K562 (cell line): ENCODE results near the gene TMEM123. TPM values are rescaled to one million over a fixed set of nuclear protein-coding genes. Genes with fewer than 3 reads are reported as not detected.

Experiments
- ATAC-seq: fragments of 200-7000 bp; cut with Tn5 transposase; 3 replicates; pipeline ENCODE4 v1.9.1; 2020; ENCODE audit warnings: moderate library complexity
- BruUV-seq: library from RNA; stranded (reverse); fragments of 400-500 nt; replicated peaks from 2 replicates; lab custom pipeline; 2021; lab: Mats Ljungman, UMichigan
- CTCF ChIA-PET: fragments of 300-600 bp; formaldehyde crosslinking; extraction: SDS; loops from one replicate; lab custom pipeline; 2021; ENCODE audit warnings: low intra/inter-chr PET ratio; lab: Yijun Ruan, JAX
- POLR2A ChIA-PET: fragments of 300-600, 350-650 bp; sonication (Branson Sonifier 250); formaldehyde crosslinking; extraction: SDS; loops from one replicate; lab custom pipeline; 2021; ENCODE audit warnings: antibody characterized with exemption, inconsistent platforms; lab: Yijun Ruan, JAX
- DNase-seq, 4 experiments: peaks; one replicate each; pipeline versions ENCODE4 v3.0.0 to v3.0.0-alpha.2; 2011 to 2018; ENCODE audit warnings: low spot score in 3 of 4, mixed read lengths in 3 of 4; ENCODE audit errors: extremely low read depth in 1 of 4
- FAIRE-seq: peaks from 2 replicates; lab custom pipeline; 2011; peaks lifted over from hg19 to GRCh38; lab: Jason Lieb, UNC
- H2AFZ ChIP-seq: 2 replicates; pipeline ENCODE4 v1.6.0; 2011; ENCODE audit warnings: low read depth, low read length, control low read depth, inconsistent platforms
- H3K27ac ChIP-seq: fragments of 200-600 bp; 3 replicates; pipeline ENCODE4 v1.8.0; 2011; ENCODE audit warnings: low read depth, mild to moderate bottlenecking, control low read depth, inconsistent platforms, low read length, moderate library complexity, mixed read lengths; ENCODE audit errors: extremely low read depth
- H3K27me3 ChIP-seq, 2 experiments: fragments of 300-600 bp in 1 of 2; 2 replicates in 1 of 2; 3 replicates in 1 of 2; pipeline versions ENCODE4 v1.6.0 to v1.8.0; 2011; ENCODE audit warnings: inconsistent platforms in 2 of 2, low read length in 2 of 2, mild to moderate bottlenecking in 1 of 2, mixed read lengths in 1 of 2, moderate library complexity in 1 of 2; ENCODE audit not compliant: control insufficient read depth in 2 of 2, insufficient read depth in 2 of 2
- H3K36me3 ChIP-seq: fragments of 300-600 bp; 3 replicates; pipeline ENCODE4 v1.8.0; 2011; ENCODE audit warnings: mild to moderate bottlenecking, low read length, inconsistent platforms; ENCODE audit not compliant: control insufficient read depth, insufficient read depth
- H3K4me1 ChIP-seq, 2 experiments: fragments of 200-600 bp in 1 of 2; replicated peaks in 1 of 2; 2 replicates in 1 of 2; 3 replicates in 1 of 2; pipeline versions ENCODE4 v1.5.1 to v1.8.0; 2011; ENCODE audit warnings: inconsistent platforms in 2 of 2, low read length in 2 of 2, mild to moderate bottlenecking in 1 of 2, mixed read lengths in 1 of 2, moderate library complexity in 1 of 2; ENCODE audit not compliant: control insufficient read depth in 2 of 2, insufficient read depth in 2 of 2
- H3K4me2 ChIP-seq: 2 replicates; pipeline ENCODE4 v1.6.1; 2011; ENCODE audit warnings: low read length, control low read depth, inconsistent platforms, mixed read lengths; ENCODE audit not compliant: insufficient read depth
- H3K4me3 ChIP-seq: fragments of 200-600 bp; sonication (generic), shearing (Covaris generic); 2 replicates; pipeline ENCODE4 v1.5.1; 2016; ENCODE audit warnings: control low read depth, inconsistent platforms
- H3K79me2 ChIP-seq: fragments of 200-600 bp; 3 replicates; pipeline ENCODE4 v1.8.0; 2011; ENCODE audit warnings: low read length, inconsistent platforms; ENCODE audit not compliant: control insufficient read depth, insufficient read depth
- H3K9ac ChIP-seq, 2 experiments: 2 replicates each; pipeline versions ENCODE4 v1.6.0 to v1.6.1; 2011; ENCODE audit warnings: low read depth in 2 of 2, low read length in 2 of 2, control low read depth in 1 of 2, inconsistent platforms in 1 of 2, mild to moderate bottlenecking in 1 of 2, mixed read lengths in 1 of 2; ENCODE audit not compliant: insufficient read depth in 1 of 2
- H3K9me1 ChIP-seq: one replicate; pipeline ENCODE4 v1.6.0; 2011; ENCODE audit warnings: inconsistent platforms, mild to moderate bottlenecking, low read length, moderate library complexity; ENCODE audit not compliant: control insufficient read depth, insufficient read depth
- H3K9me3 ChIP-seq: replicated peaks from 2 replicates; pipeline ENCODE4 v1.5.1; 2011; ENCODE audit warnings: low read depth, low read length, inconsistent platforms; ENCODE audit not compliant: control insufficient read depth, insufficient read depth
- H4K20me1 ChIP-seq: replicated peaks from 2 replicates; pipeline ENCODE4 v1.6.1; 2011; ENCODE audit warnings: low read length, inconsistent platforms, mixed read lengths; ENCODE audit not compliant: control insufficient read depth, insufficient read depth
- MAFK ChIP-seq: IDR thresholded peaks from 2 replicates; pipeline ENCODE4 v1.6.1; 2011; ENCODE audit warnings: low read length, improper control_type of control experiment
- NFATC3 ChIP-seq: fragments of 450-650 bp; IDR thresholded peaks from 2 replicates; pipeline ENCODE4 v1.6.1; 2017; ENCODE audit warnings: mild to moderate bottlenecking
- PHTF2 ChIP-seq: fragments of 250-450 bp; sonication (Bioruptor Pico); IDR thresholded peaks from 2 replicates; pipeline ENCODE4 v1.5.0; 2021; ENCODE audit warnings: mild to moderate bottlenecking
- TRIM28 ChIP-seq: fragments of 450-650 bp; IDR thresholded peaks from 2 replicates; pipeline ENCODE4 v1.6.1; 2017
- XRCC5 ChIP-seq: fragments of 200-400 bp; formaldehyde crosslinking; IDR thresholded peaks from 2 replicates; pipeline ENCODE4 v1.6.1; 2017; ENCODE audit warnings: low read depth, mild to moderate bottlenecking, low read length
- ZBTB8A ChIP-seq: fragments of 450-650 bp; IDR thresholded peaks from 2 replicates; pipeline ENCODE4 v1.6.1; 2018; ENCODE audit warnings: mild to moderate bottlenecking, moderate library complexity; ENCODE audit not compliant: partially characterized antibody
- ZNF282 ChIP-seq: sonication (generic); formaldehyde crosslinking; IDR thresholded peaks from 2 replicates; pipeline ENCODE4 v1.8.1; 2023; ENCODE audit warnings: missing genetic modification reagents
- WGBS: fragments of 100-300 bp; shearing (Covaris generic); methylation state at CpG from one replicate; pipeline ENCODE4 v1.1.6; 2016; ENCODE audit warnings: low coverage, mixed read lengths; ENCODE audit not compliant: insufficient coverage; ENCODE audit errors: missing lambda C conversion rate; 5-methylcytosine and 5-hydroxymethylcytosine counted together
- in situ Hi-C: fragments of 300-500 bp; cut with MboI; formaldehyde crosslinking; loops from 4 replicates; pipeline ENCODE4 v1.15.0; 2018; ENCODE audit warnings: inconsistent platforms, mixed read lengths
- intact Hi-C: fragments of 100-400 bp; cut with micrococcal nuclease; formaldehyde crosslinking; loops from 2 replicates; pipeline ENCODE4 v1.14.2; 2022
- polyA plus RNA-seq, 8 experiments: library from polyadenylated mRNA; depleted of rRNA in 4 of 8; stranded (reverse) in 5 of 8; unstranded in 3 of 8; fragments of >200 nt; fragmentation: Nextera tagmentation in 2 of 8; fragmentation: Illumina TruSeq in 1 of 8; extraction: Ambion mirVana in 2 of 8; extraction: Trizol in 1 of 8; gene quantifications; 2 replicates each; pipeline versions ENCODE4 v1.2.1 to v1.2.3, GENCODE V29; 2011 to 2014; ENCODE audit warnings: inconsistent platforms in 1 of 8, missing spikeins in 1 of 8
- total RNA-seq, 7 experiments: library from RNA; depleted of rRNA in 6 of 7; stranded (reverse); fragments of >200 nt in 6 of 7; fragmentation: Illumina TruSeq in 2 of 7; extraction: Trizol in 2 of 7; gene quantifications; 2 replicates each; pipeline versions ENCODE4 v1.2.1 to v1.2.3, GENCODE V29; 2011 to 2021; ENCODE audit warnings: low replicate concordance in 1 of 7
- TF ChIP-seq, protein P1 (sequence below): fragments of 450-650 bp; IDR thresholded peaks from 2 replicates; pipeline ENCODE4 v1.6.1; 2014; ENCODE audit warnings: low read depth, mild to moderate bottlenecking, moderate library complexity, borderline replicate concordance

TMEM123 gene
- total and polyA plus RNA-seq, 9 of the 15 experiments (the other 6 are each of a cell fraction or from before 2014, with no cell fraction given), result 19.8 to 344 (median 82.4) TPM

DNA sequence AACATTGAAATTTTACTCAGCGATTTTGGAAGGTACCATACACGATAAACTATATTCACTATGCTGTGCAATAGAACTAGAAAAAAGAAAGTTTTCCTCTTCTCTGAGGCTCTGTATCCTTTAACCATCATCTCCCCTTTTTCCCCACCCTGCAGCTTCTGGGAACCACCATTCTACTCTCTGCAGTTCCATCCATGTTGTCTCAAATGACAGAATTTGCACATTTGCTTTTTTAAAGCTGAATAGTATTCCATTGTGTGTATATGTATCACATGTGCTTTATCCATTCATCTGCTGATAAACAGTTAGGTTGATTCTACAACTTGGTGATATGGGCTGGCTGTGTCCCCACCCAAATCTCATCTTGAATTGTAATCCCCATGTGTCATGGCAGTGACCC is 21.2 kb downstream of the TMEM123 start:
- Histone ChIP-seq H2AFZ (no peak overlapping the region), H3K27me3 (no peaks in the 10 kb centered on the region), H3K9ac (no peak overlapping the region), H3K79me2 (peaks cover 8% of the 10 kb centered on the region; the same call in 2 of the 3 replicates), H3K4me3 (no peak overlapping the region), H3K36me3 (peaks cover 4% of the 10 kb centered on the region; the same call in 1 of the 3 replicates), H3K9me3 (peaks cover 4% of the 10 kb centered on the region; the same call in 1 of the 2 replicates), H3K4me2 (no peak overlapping the region), H3K9me1 (no peaks in the 10 kb centered on the region), H3K4me1 (no peaks in the 10 kb centered on the region), H4K20me1 (no peaks in the 10 kb centered on the region), H3K27ac (no peak overlapping the region)
- no peak for DNase-seq
- no peak for ATAC-seq
- in situ Hi-C loops (no loop called here), intact Hi-C loops (no loop called here)
- WGBS, result 95% methylated on average over 2 of the region's 2 CpGs
- TF ChIP-seq TRIM28 (no peak), ZNF282 (CRISPR knock-in tag) (no peak), XRCC5 (no peak), PHTF2 (CRISPR knock-in tag) (no peak), ZBTB8A (no peak), NFATC3 (no peak), MAFK (no peak)
- TF ChIP-seq, protein P1, sequence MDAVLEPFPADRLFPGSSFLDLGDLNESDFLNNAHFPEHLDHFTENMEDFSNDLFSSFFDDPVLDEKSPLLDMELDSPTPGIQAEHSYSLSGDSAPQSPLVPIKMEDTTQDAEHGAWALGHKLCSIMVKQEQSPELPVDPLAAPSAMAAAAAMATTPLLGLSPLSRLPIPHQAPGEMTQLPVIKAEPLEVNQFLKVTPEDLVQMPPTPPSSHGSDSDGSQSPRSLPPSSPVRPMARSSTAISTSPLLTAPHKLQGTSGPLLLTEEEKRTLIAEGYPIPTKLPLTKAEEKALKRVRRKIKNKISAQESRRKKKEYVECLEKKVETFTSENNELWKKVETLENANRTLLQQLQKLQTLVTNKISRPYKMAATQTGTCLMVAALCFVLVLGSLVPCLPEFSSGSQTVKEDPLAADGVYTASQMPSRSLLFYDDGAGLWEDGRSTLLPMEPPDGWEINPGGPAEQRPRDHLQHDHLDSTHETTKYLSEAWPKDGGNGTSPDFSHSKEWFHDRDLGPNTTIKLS, result no peak
- no peak for FAIRE-seq
- BruUV-seq, result no TSS peak
- ChIA-PET POLR2A (interaction anchor here (1.5 kb wide), 1 partner anchor 90 kb away, joined by 3 read pairs; no protein-coding TSS in a partner anchor), CTCF (interaction anchor here (0.6 kb wide), 1 partner anchor 94 kb away, joined by 3 read pairs; no protein-coding TSS in a partner anchor)
